AG08395 (cell line): ENCODE measurements around the gene RNF34.

Experiments
- DNase-seq: peaks from one replicate; pipeline ENCODE4 v3.0.0; 2012; ENCODE audit warnings: mixed read lengths, low spot score

RNF34 gene

DNA sequence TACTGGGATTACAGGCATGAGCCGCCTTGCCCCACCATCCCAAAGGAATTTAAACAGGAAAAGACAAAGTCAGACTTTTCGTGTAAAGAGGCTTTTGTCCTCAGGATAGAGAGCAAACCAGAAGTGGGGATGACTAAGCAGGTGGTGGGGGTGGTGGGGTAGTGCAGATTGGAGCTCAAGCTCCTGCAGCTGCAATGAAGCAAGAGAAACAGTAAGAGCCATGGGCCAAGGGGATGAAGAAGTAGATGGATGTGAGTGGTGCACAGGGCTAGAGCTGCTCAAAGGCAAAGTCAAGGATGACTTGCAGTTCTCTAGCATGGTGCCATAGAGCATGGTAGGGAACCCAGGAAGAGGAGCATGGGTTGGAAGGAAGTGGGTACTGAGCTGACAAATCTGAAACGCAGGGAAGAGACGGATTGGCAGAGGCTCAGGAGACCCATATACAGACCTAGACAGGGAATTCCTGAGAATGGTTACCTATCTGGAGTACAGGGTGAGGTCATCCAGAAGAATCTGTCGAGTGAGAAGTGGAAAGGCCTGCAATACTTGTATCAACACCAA is 11.4 kb upstream of the RNF34 start:
- peak; percentile 79 for DNase-seq

DNA sequence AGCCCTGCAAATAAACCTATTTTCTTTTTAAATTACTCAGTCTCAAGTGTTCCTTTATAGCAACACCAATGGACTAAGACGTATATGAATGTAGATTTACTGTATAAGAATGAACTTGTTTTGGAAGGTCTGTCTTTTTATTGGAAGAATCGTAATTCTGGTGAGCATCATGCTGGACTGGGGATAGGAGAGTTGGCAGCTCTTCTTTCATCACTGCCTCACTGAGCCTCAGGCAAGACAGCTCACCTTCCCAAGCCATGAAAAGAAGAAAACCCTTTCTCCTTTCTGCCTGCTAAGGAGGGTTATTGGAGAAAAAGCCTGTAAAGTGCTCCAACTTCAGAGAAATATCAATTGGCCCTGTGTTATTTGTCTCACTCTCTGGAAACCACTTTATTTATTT is 9.1 kb upstream of the RNF34 start:
- no peak for DNase-seq

GRCh38 chr12:121391619-121392324 is 8.1 kb upstream of the RNF34 start:
- DNase-seq = peak; percentile 63

DNA sequence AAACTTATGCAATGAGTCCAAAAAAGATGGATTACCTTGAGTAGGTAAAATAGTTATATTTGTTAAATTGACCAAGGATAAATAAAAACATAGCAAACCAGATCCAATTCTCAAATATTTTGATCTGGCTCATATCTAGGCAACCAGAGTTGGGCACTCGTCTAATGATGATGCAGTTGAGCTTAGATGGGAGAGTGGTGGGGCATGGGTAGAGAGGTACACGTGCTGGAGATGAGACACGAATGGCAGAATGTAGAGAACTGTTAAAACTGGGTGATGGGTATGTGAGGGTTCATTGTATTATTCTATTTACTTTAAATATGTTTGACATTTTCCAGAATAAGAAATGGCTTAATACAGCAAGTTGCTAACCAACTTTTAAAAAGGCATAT is 7.6 kb upstream of the RNF34 start:
- DNase-seq = no peak

GRCh38 chr12:121397521-121397920 is 2.4 kb upstream of the RNF34 start:
- no peak for DNase-seq

- DNase-seq = no peak
Measured at GRCh38 chr12:121398355-121398754, 1.6 kb upstream of the RNF34 start.

DNA sequence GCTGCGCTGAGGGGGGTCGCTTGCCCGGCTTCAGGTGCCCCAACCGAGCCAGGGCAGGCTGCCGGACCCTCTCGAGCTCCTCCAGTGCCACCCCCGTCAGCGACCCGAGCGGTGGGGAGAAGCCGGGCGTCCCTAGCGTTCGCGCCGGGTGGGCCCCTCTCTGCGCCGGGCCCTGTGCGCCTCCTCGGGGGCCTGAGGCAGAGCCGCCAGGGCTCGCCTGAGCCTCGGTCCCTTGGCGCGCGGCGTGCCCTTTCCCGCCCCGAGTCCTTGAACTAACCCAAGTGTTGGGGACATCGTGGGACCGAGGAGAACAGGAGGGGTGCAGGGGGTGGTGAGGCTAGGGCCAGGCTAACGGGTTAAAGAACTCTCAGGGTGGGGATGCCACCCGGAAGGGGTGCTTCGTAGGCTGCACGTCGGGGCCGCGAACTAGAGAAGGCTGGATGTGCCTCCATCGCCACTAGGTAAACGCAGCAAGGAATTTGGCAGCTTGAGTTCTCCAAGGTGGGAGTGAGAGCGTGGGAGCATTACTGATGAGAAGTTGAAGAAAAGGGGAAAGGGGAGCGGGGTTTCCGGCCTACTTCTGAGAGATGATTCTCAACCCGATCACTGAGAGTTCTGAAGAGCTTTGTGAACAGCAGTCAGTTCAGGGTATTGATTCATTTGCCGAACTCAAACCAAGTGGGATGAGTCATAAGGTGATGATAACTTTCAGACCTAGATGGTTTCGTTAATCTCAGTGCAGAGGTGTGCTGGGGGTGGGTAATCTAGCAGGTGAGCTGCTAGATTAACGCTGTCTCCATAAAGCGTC is 618 bp downstream of the RNF34 start:
- peak; percentile 21 for DNase-seq

DNA sequence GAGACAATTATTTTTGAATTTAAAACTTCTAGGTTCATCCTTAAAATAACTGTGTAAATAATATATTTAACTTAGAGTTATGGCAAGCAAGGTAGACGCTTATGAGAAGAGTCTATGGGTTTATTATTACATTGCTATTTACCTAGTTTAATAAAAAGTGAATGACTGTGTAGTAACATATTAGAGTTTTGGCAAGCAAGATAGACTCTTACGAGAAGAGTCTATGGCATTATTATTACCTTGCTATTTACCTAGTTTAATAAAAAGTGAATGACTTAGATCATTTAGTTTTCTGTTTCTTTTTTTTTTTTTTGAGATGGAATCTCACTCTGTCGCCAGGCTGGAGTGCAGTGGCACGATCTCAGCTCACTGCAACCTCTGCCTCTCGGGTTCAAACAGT is 3.8 kb downstream of the RNF34 start:
- no peak for DNase-seq

DNA sequence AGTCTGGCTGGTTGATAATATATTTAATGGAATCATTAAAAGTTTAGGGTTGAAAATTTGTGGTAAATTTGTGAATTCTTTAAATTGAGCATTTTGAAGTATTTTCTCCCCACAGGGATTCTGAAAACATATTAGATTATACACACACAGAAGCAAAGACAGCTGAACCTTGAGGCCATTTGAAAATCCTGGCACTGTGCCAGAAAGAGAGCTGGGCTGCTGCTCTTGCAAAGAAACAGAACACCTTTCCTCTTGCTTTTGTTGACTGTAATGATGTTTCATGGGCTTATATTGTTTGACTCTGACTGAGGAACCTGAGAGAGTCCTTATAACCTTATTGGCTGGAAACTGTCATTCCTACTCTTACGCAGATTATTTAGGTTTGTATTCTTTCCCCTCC is 4.8 kb downstream of the RNF34 start:
- no peak for DNase-seq

GRCh38 chr12:121405211-121405610 is 5.3 kb downstream of the RNF34 start:
- DNase-seq = no peak

DNA sequence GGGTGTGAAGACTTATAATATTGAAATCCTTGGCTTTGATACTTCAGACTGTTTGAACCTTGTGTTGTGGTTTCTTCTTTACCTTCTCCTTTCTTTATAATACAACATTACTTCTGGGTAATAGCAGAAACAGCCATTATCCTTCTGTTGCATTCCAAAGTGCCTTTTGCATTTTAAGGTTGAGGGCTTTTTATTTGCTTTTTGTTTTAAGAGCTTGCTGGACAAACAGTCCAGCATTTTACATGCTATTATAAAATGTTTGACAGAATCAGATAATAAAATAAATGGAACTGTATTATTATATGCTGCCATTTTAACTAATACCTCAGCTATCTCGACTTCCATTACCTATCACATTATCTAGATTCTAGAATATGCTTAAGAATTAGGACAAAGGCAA is 14.0 kb downstream of the RNF34 start:
- DNase-seq = no peak

GRCh38 chr12:121417847-121418246 is 17.9 kb downstream of the RNF34 start:
- no peak for DNase-seq

DNA sequence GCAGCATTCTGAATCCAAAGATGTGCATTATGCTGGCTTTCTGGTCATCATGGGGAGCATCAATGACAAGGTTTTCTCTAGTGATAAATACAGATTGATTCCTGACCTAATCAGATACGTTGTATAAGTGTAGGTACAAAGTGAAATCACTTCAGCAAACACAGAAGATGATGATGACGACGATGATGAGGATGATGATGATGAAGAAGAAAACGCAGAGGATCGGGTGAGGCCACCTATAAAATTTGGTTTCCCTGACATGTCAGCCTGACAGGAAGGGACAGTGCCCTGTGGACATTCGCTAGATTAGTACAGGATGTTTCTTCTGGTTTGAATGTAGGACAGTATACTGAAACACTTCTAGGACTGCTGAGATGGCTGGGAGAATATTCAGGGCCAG is 20.2 kb downstream of the RNF34 start:
- DNase-seq = no peak

- DNase-seq = no peak
Measured at GRCh38 chr12:121423253-121423652, 23.3 kb downstream of the RNF34 start.

DNA sequence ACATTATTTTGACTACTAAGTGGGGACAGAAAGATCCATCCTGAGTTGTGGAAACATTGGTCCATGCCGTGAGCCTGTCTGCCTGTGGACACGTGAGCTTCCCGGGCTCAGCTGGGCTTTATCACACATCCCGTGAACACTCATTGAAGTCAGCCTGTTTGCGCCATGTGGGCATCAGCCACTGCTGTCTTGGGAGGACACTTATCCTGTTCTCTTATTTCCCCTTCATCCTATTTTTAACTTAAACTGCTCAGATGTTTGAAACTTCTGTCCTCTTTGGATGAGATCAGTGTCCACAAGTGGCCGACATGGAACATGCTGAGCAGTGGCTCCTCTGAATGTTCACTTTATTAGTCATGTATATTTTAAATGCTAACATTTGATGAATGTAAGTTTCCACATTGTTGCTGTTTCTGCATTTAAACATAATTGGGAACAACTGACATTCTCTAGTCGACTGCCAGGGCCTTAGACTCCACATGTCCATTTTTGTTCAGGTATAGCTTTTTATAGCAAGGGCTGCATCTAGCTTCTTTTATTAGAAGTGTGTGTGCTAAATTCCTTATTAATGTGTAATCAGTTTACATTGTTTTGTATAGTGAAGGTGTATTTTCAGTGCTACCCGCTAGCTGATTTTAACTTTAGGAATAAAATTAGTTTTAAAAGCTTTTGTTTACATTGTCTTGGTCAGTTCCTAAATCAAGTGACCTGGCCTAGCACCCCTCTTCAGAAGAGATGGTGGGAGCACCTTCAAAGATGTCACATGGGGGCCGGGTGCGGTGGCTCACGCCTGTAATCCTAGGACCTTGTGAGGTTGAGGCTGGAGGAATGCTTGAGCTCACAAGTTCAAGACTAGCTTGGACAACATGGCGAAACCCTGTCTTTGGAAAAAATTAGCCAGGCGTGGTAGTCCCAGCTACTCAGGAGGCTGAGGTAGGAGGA is 24.0 kb downstream of the RNF34 start:
- no peak for DNase-seq

DNA sequence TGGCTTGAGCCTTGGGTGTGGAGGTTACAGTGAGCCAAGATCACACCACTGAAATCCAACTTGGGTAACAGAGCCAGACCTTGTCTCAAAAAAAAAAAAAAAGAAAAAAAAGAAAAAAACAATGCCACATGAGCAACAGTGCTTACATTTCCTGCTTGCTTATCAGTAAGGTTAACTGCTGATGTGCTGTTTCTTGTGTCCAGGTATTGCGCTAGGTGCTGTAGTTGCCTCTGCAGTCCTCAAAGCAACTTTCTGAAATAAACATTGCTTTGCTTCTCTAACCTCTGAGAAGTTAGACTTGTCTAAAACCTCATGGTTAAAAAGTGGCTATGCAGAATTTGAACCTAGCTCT is 24.7 kb downstream of the RNF34 start:
- no peak for DNase-seq

DNA sequence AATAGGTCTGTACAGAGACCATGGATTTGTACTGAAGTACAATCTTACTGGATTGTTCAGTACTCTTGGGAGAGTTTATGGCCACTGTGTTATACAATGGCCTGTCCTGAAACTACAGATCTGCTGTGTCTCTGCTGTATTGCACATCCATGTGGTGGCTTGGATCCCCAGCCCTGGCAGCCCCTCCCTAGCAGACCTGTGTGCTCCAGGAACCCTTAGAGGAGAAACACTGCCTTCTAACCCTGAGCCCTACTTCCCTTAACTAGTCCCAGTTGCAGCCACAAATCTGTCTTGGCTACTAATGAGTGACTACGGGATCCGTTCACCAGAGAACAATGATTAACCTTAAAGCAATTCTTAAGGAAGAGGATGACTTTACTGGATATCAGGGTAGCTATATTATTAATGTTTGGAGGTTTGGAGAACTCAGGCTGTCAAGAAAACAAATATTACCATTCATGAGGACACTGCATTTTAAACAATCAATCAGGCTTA is 27.7 kb downstream of the RNF34 start:
- DNase-seq = no peak

- no peak for DNase-seq
Measured at GRCh38 chr12:121428883-121429282, 29.0 kb downstream of the RNF34 start.

DNA sequence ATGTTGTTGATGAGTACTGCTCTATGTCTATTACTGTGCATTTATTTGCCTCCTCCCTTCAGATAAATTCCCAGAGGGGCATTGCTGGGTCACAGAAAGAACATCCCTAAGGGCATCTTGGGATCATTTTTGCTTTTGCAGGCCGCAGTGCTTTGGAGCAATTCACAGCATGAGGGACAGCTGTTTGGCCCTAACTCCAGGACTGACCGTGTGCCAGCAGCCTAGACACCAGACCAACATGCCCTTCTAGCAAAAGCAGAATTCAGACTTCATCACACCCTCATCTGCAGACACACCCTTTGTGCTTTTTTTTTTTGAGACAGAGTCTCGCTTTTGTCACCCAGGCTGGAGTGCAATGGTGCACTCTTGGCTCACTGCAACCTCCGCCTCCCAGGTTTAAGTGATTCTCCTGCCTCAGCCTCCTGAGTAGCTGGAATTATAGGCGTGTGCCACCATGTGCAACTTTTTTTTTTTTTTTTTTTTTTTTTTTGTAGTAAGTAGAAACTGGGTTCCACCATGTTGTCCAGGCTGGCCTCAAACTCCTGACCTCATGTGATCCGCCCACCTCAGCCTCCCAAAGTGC is 31.0 kb downstream of the RNF34 start:
- no peak for DNase-seq

GRCh38 chr12:121432740-121433480 is 33.0 kb downstream of the RNF34 start:
- DNase-seq = no peak

GRCh38 chr12:121436706-121437105 is 36.8 kb downstream of the RNF34 start:
- no peak for DNase-seq
